ENCODE results near the gene MYF5.

DNA sequence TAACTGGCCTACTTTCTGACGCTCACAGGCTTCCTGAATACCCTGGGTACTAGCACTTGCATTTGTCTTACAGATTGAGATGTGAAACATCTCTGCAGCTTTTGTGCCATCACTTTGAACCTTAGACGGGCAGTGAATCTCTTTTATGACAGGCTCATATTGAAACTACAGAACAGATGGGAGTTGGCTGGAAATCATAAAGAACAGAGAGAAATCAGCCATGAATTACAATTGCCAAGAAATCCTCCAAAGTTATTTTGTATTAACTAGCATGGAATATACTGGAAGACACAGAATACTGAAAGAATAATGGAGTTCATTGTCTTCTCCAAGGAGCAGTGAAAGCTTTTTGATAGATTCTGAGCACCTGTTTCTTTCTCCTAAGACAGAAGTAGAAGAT, 32.7 kb downstream of the MYF5 start:
- TF ChIP-seq, protein P1, sequence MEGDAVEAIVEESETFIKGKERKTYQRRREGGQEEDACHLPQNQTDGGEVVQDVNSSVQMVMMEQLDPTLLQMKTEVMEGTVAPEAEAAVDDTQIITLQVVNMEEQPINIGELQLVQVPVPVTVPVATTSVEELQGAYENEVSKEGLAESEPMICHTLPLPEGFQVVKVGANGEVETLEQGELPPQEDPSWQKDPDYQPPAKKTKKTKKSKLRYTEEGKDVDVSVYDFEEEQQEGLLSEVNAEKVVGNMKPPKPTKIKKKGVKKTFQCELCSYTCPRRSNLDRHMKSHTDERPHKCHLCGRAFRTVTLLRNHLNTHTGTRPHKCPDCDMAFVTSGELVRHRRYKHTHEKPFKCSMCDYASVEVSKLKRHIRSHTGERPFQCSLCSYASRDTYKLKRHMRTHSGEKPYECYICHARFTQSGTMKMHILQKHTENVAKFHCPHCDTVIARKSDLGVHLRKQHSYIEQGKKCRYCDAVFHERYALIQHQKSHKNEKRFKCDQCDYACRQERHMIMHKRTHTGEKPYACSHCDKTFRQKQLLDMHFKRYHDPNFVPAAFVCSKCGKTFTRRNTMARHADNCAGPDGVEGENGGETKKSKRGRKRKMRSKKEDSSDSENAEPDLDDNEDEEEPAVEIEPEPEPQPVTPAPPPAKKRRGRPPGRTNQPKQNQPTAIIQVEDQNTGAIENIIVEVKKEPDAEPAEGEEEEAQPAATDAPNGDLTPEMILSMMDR (IDR thresholded peaks at IDR 0.05; ENCODE audit: low read length): no peak
- TF ChIP-seq EZH2 (IDR thresholded peaks at IDR 0.05; ENCODE audit: borderline replicate concordance, low read length): no peak
